VCaP (cell line): ENCODE results near the gene CLCN4.

ENCODE experiments used
- H3K27ac ChIP-seq: fragments of 450-650 bp; 2 replicates; pipeline ENCODE4 v1.5.1; 2017
- CTCF ChIP-seq: fragments of 450-650 bp; conservative IDR thresholded peaks from 2 replicates; pipeline ENCODE4 v1.5.1; 2017; ENCODE audit warnings: mild to moderate bottlenecking, moderate library complexity

CLCN4 gene

GRCh38 chrX:10156199-10157031, at the start of gene CLCN4:
CLCN4 (plus strand) TSS chrX:10156975; CDS start chrX:10185033, 28,058 bp downstream.
- no peak for TF ChIP-seq CTCF
- H3K27ac ChIP-seq = peak within 1 kb of the TSS; percentile 77

GRCh38 chrX:10107483-10107882, 49.3 kb upstream of the CLCN4 start:
- no peak overlapping the region for H3K27ac ChIP-seq
- TF ChIP-seq CTCF = no peak

- no peak for TF ChIP-seq CTCF
- H3K27ac ChIP-seq = no peak overlapping the region
Measured at GRCh38 chrX:10108288-10108687, 48.5 kb upstream of the CLCN4 start.

- TF ChIP-seq CTCF = no peak
- no peak overlapping the region for H3K27ac ChIP-seq
Measured at GRCh38 chrX:10109695-10110094, 47.1 kb upstream of the CLCN4 start.

- H3K27ac ChIP-seq = no peak overlapping the region
- TF ChIP-seq CTCF = no peak
Measured at GRCh38 chrX:10110316-10110935, 46.3 kb upstream of the CLCN4 start.

GRCh38 chrX:10110984-10111363, 45.8 kb upstream of the CLCN4 start:
- no peak overlapping the region for H3K27ac ChIP-seq
- no peak for TF ChIP-seq CTCF

GRCh38 chrX:10111364-10112148, 45.2 kb upstream of the CLCN4 start:
- no peak for TF ChIP-seq CTCF
- no peak overlapping the region for H3K27ac ChIP-seq
